Muscle layer of duodenum (tissue), 2 donors: ENCODE data around the gene GALNT14.

Experiments
- H3K27ac ChIP-seq: one replicate; pipeline ENCODE4 v1.7.0; 2013; ENCODE audit warnings: mild to moderate bottlenecking, low read length
- H3K27me3 ChIP-seq: one replicate; pipeline ENCODE4 v1.7.0; 2013; ENCODE audit warnings: low read depth, mild to moderate bottlenecking, control low read depth, low read length
- H3K36me3 ChIP-seq, 2 donors: one replicate each; pipeline ENCODE4 v1.7.0; 2013; ENCODE audit warnings: low read length in 2 of 2, control low read depth in 1 of 2, mild to moderate bottlenecking in 1 of 2; ENCODE audit not compliant: insufficient read depth in 2 of 2, control insufficient read depth in 1 of 2
- H3K4me1 ChIP-seq, 2 donors: one replicate each; pipeline ENCODE4 v1.7.0; 2013; ENCODE audit warnings: low read length in 2 of 2, mild to moderate bottlenecking in 2 of 2, control low read depth in 1 of 2, moderate library complexity in 1 of 2; ENCODE audit not compliant: insufficient read depth in 2 of 2, control insufficient read depth in 1 of 2
- H3K4me3 ChIP-seq, 2 donors: one replicate each; pipeline ENCODE4 v1.7.0; 2013; ENCODE audit warnings: low read length in 2 of 2, low read depth in 1 of 2, mild to moderate bottlenecking in 1 of 2
- H3K9me3 ChIP-seq, 2 donors: one replicate each; pipeline ENCODE4 v1.7.0; 2013; ENCODE audit warnings: low read length in 2 of 2, control low read depth in 1 of 2, mild to moderate bottlenecking in 1 of 2; ENCODE audit not compliant: control insufficient read depth in 1 of 2
- donor health status: healthy.

GALNT14 gene

GRCh38 chr2:31083234-31083993 lies 54.8 kb downstream of the GALNT14 start:
- no peak overlapping the region for H3K27ac ChIP-seq
- no peak overlapping the region for H3K4me3 ChIP-seq
- no peaks in the 10 kb centered on the region for H3K9me3 ChIP-seq
- H3K4me1 ChIP-seq: no peaks in the 10 kb centered on the region
- no peaks in the 10 kb centered on the region for H3K27me3 ChIP-seq
- H3K36me3 ChIP-seq: no peaks in the 10 kb centered on the region

- H3K9me3 ChIP-seq: no peaks in the 10 kb centered on the region
- no peaks in the 10 kb centered on the region for H3K27me3 ChIP-seq
- no peak overlapping the region for H3K27ac ChIP-seq
- no peaks in the 10 kb centered on the region for H3K4me1 ChIP-seq
- H3K4me3 ChIP-seq: no peak overlapping the region
- H3K36me3 ChIP-seq: no peaks in the 10 kb centered on the region
Measured at GRCh38 chr2:31082002-31082401, 56.2 kb downstream of the GALNT14 start.

- Histone ChIP-seq H3K9me3 (no peaks in the 10 kb centered on the region), H3K36me3 (no peaks in the 10 kb centered on the region), H3K27ac (no peak overlapping the region), H3K4me1 (no peaks in the 10 kb centered on the region), H3K4me3 (no peak overlapping the region), H3K27me3 (no peaks in the 10 kb centered on the region)
Measured at GRCh38 chr2:31081492-31081891, 56.7 kb downstream of the GALNT14 start.

- no peaks in the 10 kb centered on the region for H3K4me1 ChIP-seq
Measured at GRCh38 chr2:31080361-31080760, 57.9 kb downstream of the GALNT14 start.

GRCh38 chr2:31079665-31080064 lies 58.6 kb downstream of the GALNT14 start:
- Histone ChIP-seq H3K4me3 (no peak overlapping the region), H3K36me3 (no peaks in the 10 kb centered on the region), H3K27me3 (no peaks in the 10 kb centered on the region), H3K9me3 (no peaks in the 10 kb centered on the region), H3K4me1 (no peaks in the 10 kb centered on the region), H3K27ac (no peak overlapping the region)

More at GRCh38 chr2:31080361-31080760, 57.9 kb downstream of the GALNT14 start:
- Histone ChIP-seq H3K4me3 (no peak overlapping the region), H3K27me3 (no peaks in the 10 kb centered on the region), H3K36me3 (no peaks in the 10 kb centered on the region), H3K27ac (no peak overlapping the region), H3K9me3 (no peaks in the 10 kb centered on the region)

- no peak overlapping the region for H3K4me3 ChIP-seq
- no peaks in the 10 kb centered on the region for H3K4me1 ChIP-seq
- no peak overlapping the region for H3K27ac ChIP-seq
- H3K36me3 ChIP-seq: no peaks in the 10 kb centered on the region
- H3K27me3 ChIP-seq: no peaks in the 10 kb centered on the region
- no peaks in the 10 kb centered on the region for H3K9me3 ChIP-seq
Measured at GRCh38 chr2:31078579-31079105, 59.6 kb downstream of the GALNT14 start.

- Histone ChIP-seq H3K27me3 (no peaks in the 10 kb centered on the region), H3K9me3 (no peaks in the 10 kb centered on the region), H3K36me3 (no peaks in the 10 kb centered on the region), H3K4me1 (no peaks in the 10 kb centered on the region), H3K27ac (no peak overlapping the region), H3K4me3 (no peak overlapping the region)
Measured at GRCh38 chr2:31078011-31078410, 60.2 kb downstream of the GALNT14 start.

- Histone ChIP-seq H3K4me1 (no peaks in the 10 kb centered on the region), H3K4me3 (no peak overlapping the region), H3K36me3 (no peaks in the 10 kb centered on the region), H3K27me3 (no peaks in the 10 kb centered on the region), H3K27ac (no peak overlapping the region), H3K9me3 (no peaks in the 10 kb centered on the region)
Measured at GRCh38 chr2:31075941-31076590, 62.2 kb downstream of the GALNT14 start.

- Histone ChIP-seq H3K36me3 (no peaks in the 10 kb centered on the region), H3K4me3 (no peak overlapping the region), H3K27ac (no peak overlapping the region), H3K9me3 (no peaks in the 10 kb centered on the region), H3K4me1 (no peaks in the 10 kb centered on the region), H3K27me3 (no peaks in the 10 kb centered on the region)
Measured at GRCh38 chr2:31075431-31075830, 62.8 kb downstream of the GALNT14 start.

GRCh38 chr2:31071741-31072140 lies 66.5 kb downstream of the GALNT14 start:
- Histone ChIP-seq H3K4me3 (no peak overlapping the region), H3K27me3 (no peaks in the 10 kb centered on the region), H3K4me1 (no peaks in the 10 kb centered on the region)

GRCh38 chr2:31070339-31071125 lies 67.7 kb downstream of the GALNT14 start:
- no peaks in the 10 kb centered on the region for H3K9me3 ChIP-seq
- H3K27ac ChIP-seq: no peak overlapping the region
- no peak overlapping the region for H3K4me3 ChIP-seq
- H3K27me3 ChIP-seq: no peaks in the 10 kb centered on the region
- no peaks in the 10 kb centered on the region for H3K4me1 ChIP-seq
- H3K36me3 ChIP-seq: no peaks in the 10 kb centered on the region

More at GRCh38 chr2:31071741-31072140, 66.5 kb downstream of the GALNT14 start:
- H3K27ac ChIP-seq: no peak overlapping the region
- no peaks in the 10 kb centered on the region for H3K36me3 ChIP-seq
- H3K9me3 ChIP-seq: no peaks in the 10 kb centered on the region
